Pancreas (tissue), 10 donors: ENCODE results near the gene CDK18. TPM values are rescaled to one million over a fixed set of nuclear protein-coding genes. Genes with fewer than 3 reads are reported as not detected.
A peak's percentile ranks its signal among the peaks of the same experiment; 100 is the strongest.

Source experiments
- ATAC-seq, 4 donors: fragments of 200-7000 bp; cut with Tn5 transposase; one replicate each; pipeline versions ENCODE4 v1.8.0 to v1.9.1; 2020; ENCODE audit warnings: mild to moderate bottlenecking in 4 of 4, moderate library complexity in 4 of 4
- DNase-seq, 6 donors: peaks; one replicate each; pipeline ENCODE4 v3.0.0-alpha.2; 2020
- FAIRE-seq: peaks from 2 replicates; lab custom pipeline; 2012; peaks lifted over from hg19 to GRCh38; lab: Jason Lieb, UNC
- H3K27ac ChIP-seq, 4 donors: fragments of 200-600 bp; sonication (generic); 1 replicate in 3 of 4; 2 replicates in 1 of 4; pipeline versions ENCODE4 v1.5.0 to v1.8.0; 2020
- H3K27me3 ChIP-seq, 4 donors: fragments of 200-600 bp; one replicate each; pipeline ENCODE4 v1.8.0; 2021
- H3K36me3 ChIP-seq, 3 donors: fragments of 200-600 bp; sonication (generic) in 1 of 3; one replicate each; pipeline versions ENCODE4 v1.5.0 to v1.8.0; 2020 to 2021
- H3K4me1 ChIP-seq, 3 donors: fragments of 200-600 bp; one replicate each; pipeline ENCODE4 v1.8.0; 2021
- H3K4me3 ChIP-seq, 4 donors: fragments of 200-600 bp; sonication (generic) in 2 of 4; one replicate each; pipeline versions ENCODE4 v1.5.0 to v1.8.0; 2020 to 2021
- H3K9me3 ChIP-seq, 4 donors: fragments of 200-600 bp; one replicate each; pipeline ENCODE4 v1.8.0; 2021
- WGBS, 2 donors: extraction: QIAGEN DNeasy Blood & Tissue Kit; methylation state at CpG; one replicate each; pipeline ENCODE4 v1.1.7; 2013; 5-methylcytosine and 5-hydroxymethylcytosine counted together
- intact Hi-C, 3 donors: fragments of 100-400 bp; cut with DNase I; formaldehyde crosslinking; loops; one replicate each; pipeline versions ENCODE4 v1.11.1 to v1.14.2; 2022
- polyA plus RNA-seq, 2 donors: library from polyadenylated mRNA; stranded (reverse); fragments of 200-250 nt; gene quantifications; one replicate each; pipeline ENCODE4 v1.2.3, GENCODE V29; 2013
- total RNA-seq, 6 donors: library from RNA; stranded (reverse); fragmentation: NEBNext Ultra II Directional in 4 of 6; extraction: Animal tissue kit (Norgen Biotek cat#: 25700) in 4 of 6; gene quantifications; one replicate each; pipeline versions ENCODE4 v1.2.1 to v1.2.4, GENCODE V29; 2021 to 2023
- TF ChIP-seq, protein P1 (sequence below), 4 donors: fragments of 200-600 bp; sonication (generic) in 3 of 4; IDR thresholded peaks; one replicate each; pipeline versions ENCODE4 v1.5.0 to v1.8.0; 2021; ENCODE audit warnings: antibody characterized with exemption in 4 of 4
- donor health status: healthy with polysubstance abuse.
- donor health status: DM: no; HTN: no; CAD: no; lungs with moderate emphysema.
- donor health status: DM: no; HTN: no; CAD: no.
- donor health status: control.
- donor health status: control.
- donor health status: Bipolar disorder and iron deficiency.
- donor health status: DM: yes; HTN: yes; CAD: no.
- donor health status: DM: no; HTN: no; CAD: no.
- donor health status: DM: no; HTN: no; CAD: no.
- donor health status: DM: yes; HTN: yes; CAD: no.

The CDK18 gene
- total and polyA plus RNA-seq, 8 donors, result 7.7 to 35.4 (median 14.3) TPM

- no peak for DNase-seq
- Histone ChIP-seq H3K27ac (no peak overlapping the region), H3K27me3 (no peaks in the 10 kb centered on the region), H3K4me1 (peaks cover 0 to 2% (median 0%) of the 10 kb centered on the region in 3 donors), H3K36me3 (no peaks in the 10 kb centered on the region), H3K4me3 (no peak overlapping the region), H3K9me3 (no peaks in the 10 kb centered on the region)
- WGBS, 2 donors, result 52 to 59% methylated on average over 3 of the region's 3 CpGs
- TF ChIP-seq, protein P1, sequence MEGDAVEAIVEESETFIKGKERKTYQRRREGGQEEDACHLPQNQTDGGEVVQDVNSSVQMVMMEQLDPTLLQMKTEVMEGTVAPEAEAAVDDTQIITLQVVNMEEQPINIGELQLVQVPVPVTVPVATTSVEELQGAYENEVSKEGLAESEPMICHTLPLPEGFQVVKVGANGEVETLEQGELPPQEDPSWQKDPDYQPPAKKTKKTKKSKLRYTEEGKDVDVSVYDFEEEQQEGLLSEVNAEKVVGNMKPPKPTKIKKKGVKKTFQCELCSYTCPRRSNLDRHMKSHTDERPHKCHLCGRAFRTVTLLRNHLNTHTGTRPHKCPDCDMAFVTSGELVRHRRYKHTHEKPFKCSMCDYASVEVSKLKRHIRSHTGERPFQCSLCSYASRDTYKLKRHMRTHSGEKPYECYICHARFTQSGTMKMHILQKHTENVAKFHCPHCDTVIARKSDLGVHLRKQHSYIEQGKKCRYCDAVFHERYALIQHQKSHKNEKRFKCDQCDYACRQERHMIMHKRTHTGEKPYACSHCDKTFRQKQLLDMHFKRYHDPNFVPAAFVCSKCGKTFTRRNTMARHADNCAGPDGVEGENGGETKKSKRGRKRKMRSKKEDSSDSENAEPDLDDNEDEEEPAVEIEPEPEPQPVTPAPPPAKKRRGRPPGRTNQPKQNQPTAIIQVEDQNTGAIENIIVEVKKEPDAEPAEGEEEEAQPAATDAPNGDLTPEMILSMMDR (IDR thresholded peaks at IDR 0.05), result no peak
- intact Hi-C loops, result no loop called here
- no peak for ATAC-seq
- FAIRE-seq, result no peak
Observed at GRCh38 chr1:205510951-205511330, 6.5 kb downstream of the CDK18 start.

DNA sequence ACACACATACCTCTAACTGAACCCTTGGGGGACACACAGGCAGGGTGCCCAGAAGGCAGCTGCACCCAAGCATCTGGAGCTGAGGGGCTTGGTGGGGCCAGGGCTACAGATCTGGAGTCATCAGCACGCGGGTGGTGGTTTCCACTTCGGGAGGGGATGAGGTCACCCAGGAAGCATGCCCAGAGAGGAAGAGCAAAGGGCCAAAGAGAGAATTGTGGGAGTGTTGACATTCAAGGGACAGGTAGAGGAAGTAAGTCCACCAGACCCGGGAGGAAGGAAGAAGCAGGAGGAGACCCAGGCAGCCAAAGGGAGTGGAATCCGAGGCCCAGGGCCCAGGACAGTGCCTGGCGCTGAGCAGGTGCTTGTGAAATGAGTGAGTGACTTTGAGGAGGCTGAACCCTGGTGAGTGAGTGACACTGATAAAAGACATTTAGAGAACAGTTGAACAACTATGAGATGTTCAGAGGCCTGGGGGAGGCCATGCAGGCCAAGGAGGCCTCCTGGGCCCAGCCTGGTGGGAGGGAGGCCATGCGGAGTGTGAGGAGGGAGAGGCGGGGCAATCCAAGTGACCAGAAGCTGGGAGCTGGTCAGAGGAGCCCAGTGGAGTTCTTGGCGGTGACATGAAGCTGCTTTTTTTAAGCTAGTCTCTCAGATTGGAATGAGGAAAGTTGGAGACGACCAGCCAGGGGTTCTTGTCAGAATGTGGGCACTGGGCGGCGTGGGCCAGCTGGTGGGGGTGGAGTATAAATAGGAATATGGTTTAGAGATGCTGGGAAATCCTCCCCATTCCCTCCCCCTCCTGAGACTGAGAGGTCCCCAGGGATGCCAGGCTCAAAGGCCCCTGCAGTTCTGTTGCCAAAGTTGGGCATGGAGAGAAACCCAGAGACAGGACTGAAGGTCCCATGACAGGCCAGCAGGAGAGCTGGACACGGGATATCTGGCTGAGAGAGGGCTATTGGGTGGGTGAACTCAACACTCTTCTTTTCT, 7.9 kb downstream of the CDK18 start:
- TF ChIP-seq, protein P1 (IDR thresholded peaks at IDR 0.05), result no peak
- FAIRE-seq, result no peak
- Histone ChIP-seq H3K27me3 (no peaks in the 10 kb centered on the region), H3K9me3 (no peaks in the 10 kb centered on the region), H3K36me3 (no peaks in the 10 kb centered on the region), H3K4me3 (no peak overlapping the region), H3K4me1 (no peaks in the 10 kb centered on the region), H3K27ac (peak overlapping the region in 2 of 4 donors; percentile 40 to 64)
- intact Hi-C loops, result no loop called here
- peak in 3 of 4 donors; percentile 52 to 76 (median 71) for ATAC-seq
- DNase-seq, result peak in 1 of 6 donors; percentile 26
- 68 to 69% methylated on average over 13 of the region's 13 CpGs for WGBS, 2 donors

GRCh38 chr1:205513774-205514173, 9.3 kb downstream of the CDK18 start:
- no peak overlapping the region for H3K27ac ChIP-seq
- WGBS, 2 donors, result 79 to 88% methylated on average over 5 of the region's 5 CpGs
- H3K27me3 ChIP-seq, result no peaks in the 10 kb centered on the region
- H3K9me3 ChIP-seq, result no peaks in the 10 kb centered on the region
- intact Hi-C loops, result no loop called here
- no peaks in the 10 kb centered on the region for H3K36me3 ChIP-seq
- TF ChIP-seq, protein P1 (IDR thresholded peaks at IDR 0.05), result no peak
- no peak for DNase-seq
- H3K4me1 ChIP-seq, result no peaks in the 10 kb centered on the region
- no peak for FAIRE-seq
- no peak for ATAC-seq
- H3K4me3 ChIP-seq, result no peak overlapping the region

DNA sequence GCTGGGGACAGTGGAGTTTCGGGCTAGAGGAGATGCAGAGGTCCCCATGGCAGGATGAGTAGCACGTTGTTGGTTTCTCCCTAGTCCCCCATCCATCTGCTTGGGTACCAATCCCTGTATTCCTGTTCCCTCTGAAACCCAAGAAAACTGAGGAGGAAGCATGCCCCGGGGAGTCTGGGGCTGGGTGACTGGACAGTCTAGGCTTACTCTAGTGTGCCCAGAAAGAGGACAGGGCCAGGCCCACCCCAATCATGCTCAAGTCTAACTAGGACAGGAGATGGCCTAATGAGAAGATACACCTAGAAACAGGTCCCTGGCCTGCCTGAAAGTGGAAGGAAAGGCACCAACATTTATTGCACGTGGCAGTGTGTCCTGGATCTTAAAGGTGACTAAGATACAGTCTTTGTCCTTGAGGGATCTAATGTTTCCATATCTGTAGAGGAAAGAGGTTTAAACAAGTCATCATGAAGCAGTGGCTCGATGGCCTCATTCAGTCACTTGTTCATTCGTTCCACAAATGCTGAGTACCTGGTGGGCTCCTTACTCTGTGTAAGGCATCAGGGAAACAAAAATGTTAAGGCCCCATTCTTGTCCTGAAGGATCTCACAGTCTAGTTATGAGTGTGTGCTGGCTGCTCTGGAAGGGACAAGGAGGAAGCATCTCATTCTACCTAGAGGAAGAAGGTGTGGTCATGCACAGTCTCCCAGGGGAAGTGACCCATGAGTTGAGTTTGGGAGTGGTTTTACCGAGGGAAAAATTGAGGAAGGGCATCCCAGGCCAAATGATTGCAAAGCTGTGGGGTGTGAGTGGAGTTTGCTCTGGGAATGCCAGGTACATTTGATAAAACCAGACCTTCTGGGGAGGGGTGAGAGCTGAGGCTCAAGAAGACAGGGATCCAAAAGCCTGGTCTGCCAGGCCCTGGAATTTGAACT, 10.0 kb downstream of the CDK18 start:
- H3K27ac ChIP-seq, result no peak overlapping the region
- no peaks in the 10 kb centered on the region for H3K36me3 ChIP-seq
- H3K4me3 ChIP-seq, result no peak overlapping the region
- no peak for FAIRE-seq
- ATAC-seq, result no peak
- TF ChIP-seq, protein P1 (IDR thresholded peaks at IDR 0.05), result no peak
- H3K4me1 ChIP-seq, result no peaks in the 10 kb centered on the region
- no peaks in the 10 kb centered on the region for H3K9me3 ChIP-seq
- H3K27me3 ChIP-seq, result no peaks in the 10 kb centered on the region
- WGBS, 2 donors, result 81% methylated on average over 7 of the region's 7 CpGs
- intact Hi-C loops, result no loop called here
- DNase-seq, result no peak
